Measurements from ENCODE around the gene TDRD9.

- TF ChIP-seq REST (IDR thresholded peaks at IDR 0.05; ENCODE audit: insufficient read depth in 1 of 2, low read depth in 2 of 2, low read length in 1 of 2) (no peak), CTCF (IDR thresholded peaks at IDR 0.05) (no peak)
These were observed 102.7 kb downstream of the TDRD9 start for GRCh38 chr14:104030958-104031357.

Measured in Panc1 (cell line).